Smooth muscle cell (in vitro differentiated cells): ENCODE measurements around the gene INA. TPM values are rescaled to one million over a fixed set of nuclear protein-coding genes. Genes with fewer than 3 reads are reported as not detected.

Source experiments
- DNase-seq: peaks from one replicate; lab custom pipeline; 2025; ENCODE audit not compliant: unreplicated experiment; lab: John Stamatoyannopoulos, UW
- H2AFZ ChIP-seq: fragments of 200-600 bp; sonication (generic); 2 replicates; pipeline ENCODE4 v1.6.0; 2016; ENCODE audit warnings: antibody characterized with exemption, low read depth, mild to moderate bottlenecking
- H3F3A ChIP-seq: fragments of 200-600 bp; sonication (generic); 2 replicates; pipeline ENCODE4 v1.6.0; 2017; ENCODE audit warnings: antibody characterized with exemption, low read depth
- H3K27ac ChIP-seq: fragments of 200-600 bp; sonication (generic); 2 replicates; pipeline ENCODE4 v1.5.1; 2016; ENCODE audit warnings: low read depth, mild to moderate bottlenecking
- H3K27me3 ChIP-seq: fragments of 200-600 bp; sonication (generic); 2 replicates; pipeline ENCODE4 v1.6.1; 2016; ENCODE audit warnings: low read depth, mild to moderate bottlenecking
- H3K36me3 ChIP-seq: fragments of 200-600 bp; sonication (generic); 2 replicates; pipeline ENCODE4 v1.5.1; 2016; ENCODE audit warnings: low read depth
- H3K4me1 ChIP-seq: fragments of 200-600 bp; sonication (generic); 2 replicates; pipeline ENCODE4 v1.5.1; 2016; ENCODE audit warnings: low read depth
- H3K4me2 ChIP-seq: fragments of 200-600 bp; sonication (generic); 2 replicates; pipeline ENCODE4 v1.6.0; 2016; ENCODE audit warnings: mild to moderate bottlenecking
- H3K4me3 ChIP-seq: fragments of 200-600 bp; sonication (generic); 2 replicates; pipeline ENCODE4 v1.5.1; 2016; ENCODE audit warnings: mild to moderate bottlenecking
- H3K79me2 ChIP-seq: fragments of 200-600 bp; sonication (generic); 2 replicates; pipeline ENCODE4 v1.6.0; 2016; ENCODE audit warnings: low read depth, mild to moderate bottlenecking
- H3K9ac ChIP-seq: fragments of 200-600 bp; sonication (generic); 2 replicates; pipeline ENCODE4 v1.6.0; 2016; ENCODE audit warnings: low read depth
- H3K9me3 ChIP-seq: fragments of 200-600 bp; sonication (generic); replicated peaks from 2 replicates; pipeline ENCODE4 v1.5.1; 2016; ENCODE audit warnings: low read depth
- H4K20me1 ChIP-seq: fragments of 200-600 bp; sonication (generic); 2 replicates; pipeline ENCODE4 v1.6.0; 2016; ENCODE audit warnings: low read depth
- CTCF ChIP-seq: fragments of 200-600 bp; sonication (generic); IDR thresholded peaks from 2 replicates; pipeline ENCODE4 v1.5.1; 2017; ENCODE audit warnings: borderline replicate concordance, mild to moderate bottlenecking, antibody characterized with exemption; ENCODE audit not compliant: insufficient read depth, poor library complexity, severe bottlenecking
- WGBS: methylation state at CpG from one replicate; pipeline ENCODE4 v1.1.7; 2016; ENCODE audit warnings: low lambda C conversion rate; 5-methylcytosine and 5-hydroxymethylcytosine counted together
- polyA plus RNA-seq: library from polyadenylated mRNA; unstranded; fragments of >200 nt; fragmentation: Nextera tagmentation; extraction: Ambion mirVana; gene quantifications from 2 replicates; pipeline ENCODE4 v1.2.1, GENCODE V29; 2016
- small RNA-seq: library from RNA; depleted of rRNA; stranded (forward); fragments of <200 nt; gene quantifications from one replicate; pipeline ENCODE3, GENCODE V24; 2014
- total RNA-seq: library from RNA; depleted of rRNA; stranded (reverse); fragments of >200 nt; gene quantifications from 2 replicates; pipeline ENCODE4 v1.2.3, GENCODE V29; 2014

Gene INA
- total and polyA plus RNA-seq, 2 experiments from 2014 or later: 1.7 to 5.0 TPM

GRCh38 chr10:103334567-103334966, 57.6 kb downstream of the INA start:
- no peaks in the 10 kb centered on the region for H3K27me3 ChIP-seq
- no peak for TF ChIP-seq CTCF
- no peaks in the 10 kb centered on the region for H3K9me3 ChIP-seq
- no peaks in the 10 kb centered on the region for H3F3A ChIP-seq
- H3K4me1 ChIP-seq: no peaks in the 10 kb centered on the region
- no peaks in the 10 kb centered on the region for H4K20me1 ChIP-seq
- no peaks in the 10 kb centered on the region for H3K79me2 ChIP-seq
- no peak for DNase-seq
- no peak overlapping the region for H3K4me3 ChIP-seq
- H3K9ac ChIP-seq: no peak overlapping the region
- no peak overlapping the region for H3K27ac ChIP-seq
- no peaks in the 10 kb centered on the region for H3K36me3 ChIP-seq
- H2AFZ ChIP-seq: no peak overlapping the region
- H3K4me2 ChIP-seq: no peak overlapping the region

- no peaks in the 10 kb centered on the region for H4K20me1 ChIP-seq
- TF ChIP-seq CTCF: no peak
- no peak for DNase-seq
- H3K4me3 ChIP-seq: no peak overlapping the region
- H3K9me3 ChIP-seq: no peaks in the 10 kb centered on the region
- no peak overlapping the region for H3K27ac ChIP-seq
- H3K79me2 ChIP-seq: no peaks in the 10 kb centered on the region
- no peak overlapping the region for H2AFZ ChIP-seq
- H3K27me3 ChIP-seq: no peaks in the 10 kb centered on the region
- no peak overlapping the region for H3K9ac ChIP-seq
- H3K36me3 ChIP-seq: no peaks in the 10 kb centered on the region
- no peaks in the 10 kb centered on the region for H3K4me1 ChIP-seq
- 98% methylated on average over 4 of the region's 4 CpGs for WGBS
- H3K4me2 ChIP-seq: no peak overlapping the region
- no peaks in the 10 kb centered on the region for H3F3A ChIP-seq
Measured at GRCh38 chr10:103336370-103336769, 59.4 kb downstream of the INA start.

Small RNA genes lying within 50 kb of the gene (small RNA-seq; reads per million reads assigned to genes)
- not detected for gene RNU11-3P

Other genes starting within 250 kb of the INA start
- gene NT5C2, start 83.9 kb upstream of the INA start, total RNA-seq: 32.2 and 33.5 TPM in 2 replicates
- 19.1 and 23.8 TPM in 2 replicates for gene NT5C2, start 83.9 kb upstream of the INA start, polyA plus RNA-seq
- not detected in 2 replicates for gene RPEL1, start 31.3 kb upstream of the INA start, total RNA-seq
- not detected in 2 replicates for gene RPEL1, start 31.3 kb upstream of the INA start, polyA plus RNA-seq
- 8.2 and 10.4 TPM in 2 replicates for gene PCGF6, start 74.0 kb downstream of the INA start, total RNA-seq
- gene PCGF6, start 74.0 kb downstream of the INA start, polyA plus RNA-seq: 8.1 and 9.1 TPM in 2 replicates
- gene TAF5, start 90.8 kb downstream of the INA start, total RNA-seq: 4.5 and 6.4 TPM in 2 replicates
- 3.5 and 5.2 TPM in 2 replicates for gene TAF5, start 90.8 kb downstream of the INA start, polyA plus RNA-seq
- gene ATP5MK, start 119.3 kb downstream of the INA start, total RNA-seq: 961 and 1,249 TPM in 2 replicates
- gene ATP5MK, start 119.3 kb downstream of the INA start, polyA plus RNA-seq: 527 and 589 TPM in 2 replicates
- gene PDCD11, start 119.5 kb downstream of the INA start, total RNA-seq: 15.6 and 16.9 TPM in 2 replicates
- 12.2 and 13.8 TPM in 2 replicates for gene PDCD11, start 119.5 kb downstream of the INA start, polyA plus RNA-seq
- 3.1 and 4.0 TPM in 2 replicates for gene CALHM2, start 175.2 kb downstream of the INA start, total RNA-seq
- gene CALHM2, start 175.2 kb downstream of the INA start, polyA plus RNA-seq: 6.2 and 8.6 TPM in 2 replicates
- gene CALHM1, start 181.8 kb downstream of the INA start, total RNA-seq: not detected in 2 replicates
- gene CALHM1, start 181.8 kb downstream of the INA start, polyA plus RNA-seq: 0.05 TPM in 1 of 2 replicates, not detected in the other
- gene CALHM3, start 202.1 kb downstream of the INA start, total RNA-seq: not detected in 2 replicates
- not detected in 2 replicates for gene CALHM3, start 202.1 kb downstream of the INA start, polyA plus RNA-seq
- 0.04 and 0.40 TPM in 2 replicates for gene NEURL1, start 216.6 kb downstream of the INA start, total RNA-seq
- gene NEURL1, start 216.6 kb downstream of the INA start, polyA plus RNA-seq: 0.91 and 1.1 TPM in 2 replicates